Activated T-cell treated with anti-CD3 and anti-CD28 coated beads, Interleukin-2, amount 50 U/mL, for 24 hours (primary cell): ENCODE results near the gene NEXMIF.
"Not testable (repeated sequence)": the region's sequence is repeated elsewhere in the genome, so short reads cannot be mapped to it uniquely, and the experiment has no call there.

Experiments
- DNase-seq: peaks from one replicate; pipeline ENCODE4 v3.0.0-alpha.2; 2020
- H3K27ac Mint-ChIP-seq: 2 replicates; pipeline ENCODE4 v1.8.0; 2020; ENCODE audit warnings: mild to moderate bottlenecking, mixed read lengths
- H3K27me3 Mint-ChIP-seq: 2 replicates; pipeline ENCODE4 v1.8.0; 2020; ENCODE audit warnings: mixed read lengths
- H3K36me3 Mint-ChIP-seq: 2 replicates; pipeline ENCODE4 v1.8.0; 2020; ENCODE audit warnings: low read depth, mixed read lengths
- H3K4me1 Mint-ChIP-seq: 2 replicates; pipeline ENCODE4 v1.8.0; 2020; ENCODE audit warnings: low read depth, mixed read lengths
- H3K4me3 Mint-ChIP-seq: 2 replicates; pipeline ENCODE4 v1.8.0; 2020; ENCODE audit warnings: mild to moderate bottlenecking, moderate library complexity, mixed read lengths
- H3K9me3 Mint-ChIP-seq: 2 replicates; pipeline ENCODE4 v1.8.0; 2020; ENCODE audit warnings: mixed read lengths

Gene NEXMIF

DNA sequence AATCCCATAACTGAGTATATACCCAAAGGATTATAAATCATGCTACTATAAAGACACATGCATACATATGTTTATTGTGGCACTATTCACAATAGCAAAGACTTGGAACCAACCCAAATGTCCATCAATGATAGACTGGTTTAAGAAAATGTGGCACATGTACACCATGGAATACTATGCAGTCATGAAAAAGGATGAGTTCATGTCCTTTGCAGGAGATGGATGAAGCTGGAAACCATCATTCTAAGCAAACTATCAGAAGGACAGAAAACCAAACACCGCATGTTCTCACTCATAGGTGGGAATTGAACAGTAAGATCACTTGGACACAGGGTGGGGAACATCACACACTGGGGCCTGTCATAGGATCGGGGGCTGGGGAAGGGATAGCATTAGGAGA is 223.9 kb downstream of the NEXMIF start:
- DNase-seq, H3K9me3 Mint-ChIP-seq, H3K27ac Mint-ChIP-seq, H3K4me1 Mint-ChIP-seq, H3K36me3 Mint-ChIP-seq, H3K4me3 Mint-ChIP-seq: not testable (repeated sequence)
- peaks cover 48% of the 10 kb centered on the region for H3K27me3 Mint-ChIP-seq

DNA sequence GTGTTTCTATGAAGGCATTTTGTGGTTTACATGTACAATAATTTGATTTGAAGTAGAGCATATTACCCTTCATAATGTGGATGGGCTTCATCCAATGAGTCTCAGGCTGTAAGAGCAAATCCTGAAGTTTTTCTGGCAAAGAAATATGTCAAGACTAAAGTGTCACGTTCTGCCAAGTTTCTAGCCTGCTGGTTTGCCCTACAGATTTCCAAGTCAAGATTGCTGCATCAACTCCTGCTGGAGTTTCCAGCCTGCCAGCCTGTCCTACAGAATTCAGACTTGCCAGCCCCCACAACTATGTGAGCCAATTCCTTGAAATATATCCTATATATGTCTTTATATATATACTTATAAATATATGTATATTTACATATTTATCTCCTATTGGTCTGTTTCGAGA is 240.8 kb downstream of the NEXMIF start:
- no peak overlapping the region for H3K4me3 Mint-ChIP-seq
- no peak overlapping the region for H3K27ac Mint-ChIP-seq
- H3K36me3 Mint-ChIP-seq: no peaks in the 10 kb centered on the region
- peaks cover 14% of the 10 kb centered on the region for H3K9me3 Mint-ChIP-seq
- peaks cover 10% of the 10 kb centered on the region for H3K27me3 Mint-ChIP-seq
- no peaks in the 10 kb centered on the region for H3K4me1 Mint-ChIP-seq
- DNase-seq: no peak
